Brain microvascular endothelial cell (primary cell): Measurements from ENCODE around the gene TST.

Experiments
- DNase-seq: peaks from one replicate; pipeline ENCODE4 v3.0.0-alpha.2; 2020
- H3K27ac ChIP-seq: fragments of 250-450 bp; sonication (Bioruptor Pico); 2 replicates; pipeline ENCODE4 v1.5.1; 2020; ENCODE audit warnings: mild to moderate bottlenecking, moderate library complexity
- H3K27me3 ChIP-seq: fragments of 250-450 bp; sonication (Bioruptor Pico); replicated peaks from 2 replicates; pipeline ENCODE4 v1.5.1; 2020; ENCODE audit warnings: mild to moderate bottlenecking
- H3K36me3 ChIP-seq: fragments of 250-450 bp; sonication (Bioruptor Pico); replicated peaks from 2 replicates; pipeline ENCODE4 v1.5.1; 2020; ENCODE audit warnings: mild to moderate bottlenecking
- H3K4me3 ChIP-seq: 2 replicates; pipeline ENCODE4 v1.5.1; 2011; ENCODE audit warnings: low read depth, mild to moderate bottlenecking, control low read depth, low read length, moderate library complexity
- CTCF ChIP-seq: IDR thresholded peaks from 2 replicates; pipeline ENCODE4 v1.5.1; 2011; ENCODE audit warnings: low read depth, mild to moderate bottlenecking, moderate library complexity, low read length, control low read depth, inconsistent platforms; ENCODE audit errors: missing control alignments
- in situ Hi-C: cut with HindIII; loops from 2 replicates; pipeline ENCODE4 v1.10.0; 2017; ENCODE audit warnings: low sequenced_read_pairs, low pct_ligation_motif_present

TST gene

GRCh38 chr22:37023743-37024338, 4.6 kb upstream of the TST start:
- H3K4me3 ChIP-seq, result no peak overlapping the region
- no peak for TF ChIP-seq CTCF
- peaks cover 33% of the 10 kb centered on the region for H3K36me3 ChIP-seq
- H3K27ac ChIP-seq, result no peak overlapping the region
- no peaks in the 10 kb centered on the region for H3K27me3 ChIP-seq
- no peak for DNase-seq
- in situ Hi-C loops, result no loop called here

- in situ Hi-C loops, result no loop called here
- no peak for TF ChIP-seq CTCF
- Histone ChIP-seq H3K4me3 (no peak overlapping the region), H3K27me3 (no peaks in the 10 kb centered on the region), H3K36me3 (peaks cover 32% of the 10 kb centered on the region), H3K27ac (no peak overlapping the region)
- DNase-seq, result no peak
Measured at GRCh38 chr22:37022483-37023337, 3.5 kb upstream of the TST start.

GRCh38 chr22:37021710-37022482, 2.6 kb upstream of the TST start:
- no peaks in the 10 kb centered on the region for H3K27me3 ChIP-seq
- H3K36me3 ChIP-seq, result peaks cover 28% of the 10 kb centered on the region
- in situ Hi-C loops, result no loop called here
- DNase-seq, result no peak
- H3K4me3 ChIP-seq, result no peak overlapping the region
- H3K27ac ChIP-seq, result no peak overlapping the region
- peak; percentile 89 for TF ChIP-seq CTCF

GRCh38 chr22:37021041-37021440, 1.8 kb upstream of the TST start:
- H3K36me3 ChIP-seq, result peaks cover 22% of the 10 kb centered on the region
- no peak overlapping the region for H3K4me3 ChIP-seq
- TF ChIP-seq CTCF, result no peak
- DNase-seq, result no peak
- in situ Hi-C loops, result no loop called here
- H3K27me3 ChIP-seq, result no peaks in the 10 kb centered on the region
- H3K27ac ChIP-seq, result no peak overlapping the region

GRCh38 chr22:37020192-37020479, 889 bp upstream of the TST start:
- in situ Hi-C loops, result no loop called here
- Histone ChIP-seq H3K27me3 (no peaks in the 10 kb centered on the region), H3K27ac (peak overlapping the region; percentile 78), H3K4me3 (peak overlapping the region; percentile 86), H3K36me3 (peaks cover 16% of the 10 kb centered on the region)
- TF ChIP-seq CTCF, result no peak
- DNase-seq, result peak; percentile 29
